Measurements from ENCODE around the gene BRPF3. TPM values are rescaled to one million over a fixed set of nuclear protein-coding genes. Genes with fewer than 3 reads are reported as not detected.

The BRPF3 gene
- total and polyA plus RNA-seq, 9 of the 15 experiments (the other 6 are each of a cell fraction or from before 2014, with no cell fraction given): 2.2 to 19.3 (median 8.0) TPM

DNA sequence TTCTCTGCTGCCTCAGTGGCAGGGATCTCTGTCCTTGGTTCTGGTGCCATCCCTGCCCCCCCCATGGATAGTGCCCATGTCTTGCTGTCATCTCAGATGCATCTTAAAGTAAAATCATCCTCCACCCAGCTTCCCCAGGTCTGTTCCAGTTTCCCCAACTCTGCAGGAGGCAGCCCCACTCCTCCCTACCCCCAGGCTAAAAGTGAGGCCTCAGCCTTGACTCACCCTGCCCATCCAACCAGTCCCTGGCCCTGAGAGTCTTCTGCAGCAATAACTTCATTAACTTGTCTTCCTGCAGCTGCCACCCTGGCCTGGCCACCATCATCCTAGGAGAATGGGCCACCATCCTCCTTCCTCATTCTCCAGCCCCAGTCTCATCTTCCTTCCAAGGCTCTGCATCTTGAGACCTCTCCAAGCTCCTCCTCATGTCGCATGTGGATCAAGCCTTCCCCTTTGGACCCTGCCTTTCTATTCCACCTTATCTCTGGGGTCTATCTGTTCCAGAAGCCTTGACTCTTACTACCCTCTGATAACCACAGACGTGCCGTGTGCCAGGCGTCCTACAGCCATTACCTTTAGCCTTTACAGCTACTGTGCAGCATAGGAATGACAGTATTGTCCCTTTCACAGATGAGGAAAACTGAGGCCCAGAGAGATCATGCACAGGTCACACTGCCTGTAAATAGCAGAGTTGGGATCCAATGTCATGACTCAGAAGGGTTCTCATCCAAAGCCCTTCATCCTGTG lies 71.4 kb downstream of the BRPF3 start:
- no peaks in the 10 kb centered on the region for H3K36me3 ChIP-seq (ENCODE audit: control insufficient read depth, insufficient read depth, low read length)
- 1% methylated on average over 4 of the region's 4 CpGs for WGBS (ENCODE audit: insufficient coverage, low coverage, missing lambda C conversion rate)
- ChIA-PET CTCF (ENCODE audit: low intra/inter-chr PET ratio) (no interaction called here), POLR2A (interaction anchor here (0.6 to 1.0 kb wide), 2 partner anchors 15 to 169 kb away, joined by 3 to 4 read pairs; no protein-coding TSS in a partner anchor)
- no peak overlapping the region for H3K27ac ChIP-seq (ENCODE audit: extremely low read depth, low read depth, low read length)
- FAIRE-seq: no peak
- no peak overlapping the region for H3K4me2 ChIP-seq (ENCODE audit: insufficient read depth, low read length)
- peaks cover 6 to 25% of the 10 kb centered on the region in 2 experiments; a peak in 4 of 5 replicates for H3K4me1 ChIP-seq (replicated peaks in 1 of 2; ENCODE audit: control insufficient read depth in 2 of 2, insufficient read depth in 2 of 2, low read length in 2 of 2)
- H3K4me3 ChIP-seq: no peak overlapping the region
- no peak overlapping the region for H3K9ac ChIP-seq (ENCODE audit: insufficient read depth in 1 of 2, low read depth in 2 of 2, low read length in 2 of 2)
- no peaks in the 10 kb centered on the region for H3K79me2 ChIP-seq (ENCODE audit: control insufficient read depth, insufficient read depth, low read length)
- intact Hi-C loops (cut with micrococcal nuclease) (no loop called here), in situ Hi-C loops (cut with MboI) (no loop called here)
- no peak for ATAC-seq
- BruUV-seq (replicated peaks): no TSS peak
- H4K20me1 ChIP-seq (replicated peaks; ENCODE audit: control insufficient read depth, insufficient read depth, low read length): no peaks in the 10 kb centered on the region
- DNase-seq (ENCODE audit: extremely low read depth in 1 of 4, low spot score in 3 of 4): no peak
- H3K27me3 ChIP-seq (ENCODE audit: control insufficient read depth in 2 of 2, insufficient read depth in 2 of 2, low read length in 2 of 2): peaks cover 37 to 52% of the 10 kb centered on the region in 2 experiments
- H3K9me1 ChIP-seq (ENCODE audit: control insufficient read depth, insufficient read depth, low read length): no peaks in the 10 kb centered on the region
- H2AFZ ChIP-seq (ENCODE audit: low read depth, low read length): no peak overlapping the region
- H3K9me3 ChIP-seq (replicated peaks; ENCODE audit: control insufficient read depth, insufficient read depth, low read depth, low read length): no peaks in the 10 kb centered on the region
- TF ChIP-seq TSC22D4 (tag; IDR thresholded peaks at IDR 0.05): no peak
- peak; percentile 21; the same call in 1 of the 2 replicates for TF ChIP-seq HDAC2 (IDR thresholded peaks at IDR 0.05)
- peak; percentile 68 for TF ChIP-seq ESRRA (IDR thresholded peaks at IDR 0.05; ENCODE audit: borderline replicate concordance, low read depth)
- no peak for TF ChIP-seq FUS (optimal IDR thresholded peaks at IDR 0.05; ENCODE audit: low read depth, low read length)
- TF ChIP-seq BCOR (IDR thresholded peaks at IDR 0.05): peak; percentile 76
- no peak for TF ChIP-seq NR2C1 (IDR thresholded peaks at IDR 0.05)
- TF ChIP-seq NR2C1 (tag; IDR thresholded peaks at IDR 0.05): no peak
- TF ChIP-seq ZNF224 (CRISPR knock-in tag; IDR thresholded peaks at IDR 0.05): no peak
- TF ChIP-seq MAFG (tag; conservative IDR thresholded peaks at IDR 0.05): no peak
- TF ChIP-seq, protein P1, sequence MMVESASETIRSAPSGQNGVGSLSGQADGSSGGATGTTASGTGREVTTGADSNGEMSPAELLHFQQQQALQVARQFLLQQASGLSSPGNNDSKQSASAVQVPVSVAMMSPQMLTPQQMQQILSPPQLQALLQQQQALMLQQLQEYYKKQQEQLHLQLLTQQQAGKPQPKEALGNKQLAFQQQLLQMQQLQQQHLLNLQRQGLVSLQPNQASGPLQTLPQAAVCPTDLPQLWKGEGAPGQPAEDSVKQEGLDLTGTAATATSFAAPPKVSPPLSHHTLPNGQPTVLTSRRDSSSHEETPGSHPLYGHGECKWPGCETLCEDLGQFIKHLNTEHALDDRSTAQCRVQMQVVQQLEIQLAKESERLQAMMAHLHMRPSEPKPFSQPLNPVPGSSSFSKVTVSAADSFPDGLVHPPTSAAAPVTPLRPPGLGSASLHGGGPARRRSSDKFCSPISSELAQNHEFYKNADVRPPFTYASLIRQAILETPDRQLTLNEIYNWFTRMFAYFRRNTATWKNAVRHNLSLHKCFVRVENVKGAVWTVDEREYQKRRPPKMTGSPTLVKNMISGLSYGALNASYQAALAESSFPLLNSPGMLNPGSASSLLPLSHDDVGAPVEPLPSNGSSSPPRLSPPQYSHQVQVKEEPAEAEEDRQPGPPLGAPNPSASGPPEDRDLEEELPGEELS (CRISPR knock-in tag; IDR thresholded peaks at IDR 0.05; ENCODE audit: borderline replicate concordance): no peak
- no peak for TF ChIP-seq ZBTB7A (IDR thresholded peaks at IDR 0.05; ENCODE audit: borderline replicate concordance, control insufficient read depth, low read depth, low read length)
- no peak for TF ChIP-seq ZNF780A (CRISPR knock-in tag; IDR thresholded peaks at IDR 0.05)
- TF ChIP-seq FOSL1 (tag; conservative IDR thresholded peaks at IDR 0.05): no peak
- TF ChIP-seq PRDM10 (IDR thresholded peaks at IDR 0.05; ENCODE audit: partially characterized antibody): no peak
- peak; percentile 66 for TF ChIP-seq CHD4 (IDR thresholded peaks at IDR 0.05; ENCODE audit: insufficient read depth, insufficient replicate concordance, low read depth, low read length, poor library complexity, severe bottlenecking)
- no peak for TF ChIP-seq HCFC1 (IDR thresholded peaks at IDR 0.05; ENCODE audit: low read depth, low read length)
- peak; percentile 92 for TF ChIP-seq RBM25 (IDR thresholded peaks at IDR 0.05; ENCODE audit: low read depth, low read length, severe bottlenecking)
- TF ChIP-seq SRF (CRISPR knock-in tag; IDR thresholded peaks at IDR 0.05): no peak
